ENCODE data around the gene CNOT6. TPM values are rescaled to one million over a fixed set of nuclear protein-coding genes. Genes with fewer than 3 reads are reported as not detected.

Gene CNOT6
- total RNA-seq, 1 experiment from 2014 or later, result 5.7 TPM

DNA sequence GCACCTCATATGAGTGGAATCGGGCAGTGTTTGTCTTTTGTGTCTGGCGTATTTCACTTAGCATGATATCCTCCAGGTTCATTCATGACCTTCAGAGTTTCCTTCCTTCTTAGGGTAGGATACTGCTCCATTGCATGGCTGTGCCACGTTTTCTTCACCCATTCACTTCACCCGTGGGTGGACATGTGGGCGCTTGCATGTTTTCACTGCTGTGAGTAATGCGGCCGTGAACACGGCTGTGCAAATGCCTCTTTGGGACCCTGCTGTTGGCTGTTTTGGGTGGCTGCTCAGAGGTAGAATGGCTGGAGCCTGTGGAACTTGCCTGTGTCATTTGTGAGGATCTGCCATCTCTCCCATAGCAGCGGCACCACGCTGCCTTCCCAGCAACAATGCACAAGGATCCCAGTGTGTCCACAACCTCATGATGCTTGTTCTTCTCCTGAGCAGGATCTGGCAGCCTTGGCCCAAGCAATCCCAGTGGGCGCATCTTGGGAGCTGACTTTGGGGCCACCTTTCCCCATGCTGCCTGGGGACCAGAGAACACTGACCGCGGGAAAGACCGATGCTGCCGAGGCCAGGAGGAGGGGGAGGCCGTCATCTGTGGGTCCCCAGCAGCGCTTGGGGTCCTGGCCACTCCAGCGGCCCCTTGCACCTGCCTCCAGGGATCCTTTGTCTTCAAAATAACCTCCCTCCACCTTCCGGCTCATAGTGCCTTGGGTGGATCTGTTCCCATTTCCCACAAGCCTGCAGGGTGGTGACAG lies 99.4 kb downstream of the CNOT6 start:
- no peak for DNase-seq (ENCODE audit: low read depth)
- in situ Hi-C loops (cut with HindIII; ENCODE audit: low pct_unique_long_range_greater_than_20kb, low sequenced_read_pairs), result no loop called here

DNA sequence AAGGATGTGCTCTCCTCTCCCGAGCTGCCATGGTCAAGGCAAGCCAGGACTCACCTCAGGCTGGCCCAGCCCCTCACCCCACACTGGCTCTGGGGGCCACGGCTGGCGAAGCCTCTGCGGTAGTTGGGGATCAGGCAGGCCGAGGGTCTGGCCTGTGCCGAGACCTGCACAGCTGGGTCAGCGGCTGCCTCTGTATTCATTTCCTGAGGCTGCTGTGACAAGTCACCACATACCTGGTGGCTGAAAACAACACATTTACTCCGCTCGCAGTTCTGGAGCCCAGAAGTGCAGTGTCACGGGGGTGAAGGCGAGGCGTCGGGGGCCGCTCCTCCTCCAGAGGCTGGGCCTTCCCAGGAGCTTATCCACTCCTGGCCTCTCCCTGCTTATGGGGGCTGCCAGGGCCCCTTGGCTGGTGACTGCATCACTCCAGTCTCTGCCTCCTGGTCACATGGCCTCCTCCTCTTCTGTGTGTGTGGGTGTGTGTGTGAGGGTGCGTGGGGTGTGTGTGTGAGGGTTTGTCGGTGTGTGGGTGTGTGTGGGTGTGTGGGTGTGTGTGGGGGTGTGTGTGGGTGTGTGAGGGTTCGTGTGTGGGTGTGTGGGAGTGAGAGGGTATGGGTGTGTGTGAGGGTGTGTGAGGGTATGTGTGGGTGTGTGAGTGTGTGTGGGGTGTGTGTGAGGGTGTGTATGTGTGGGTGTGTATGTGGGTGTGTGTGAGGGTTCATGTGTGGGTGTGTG lies 100.3 kb downstream of the CNOT6 start:
- in situ Hi-C loops (cut with HindIII; ENCODE audit: low pct_unique_long_range_greater_than_20kb, low sequenced_read_pairs), result no loop called here
- no peak for DNase-seq (ENCODE audit: low read depth)

DNA sequence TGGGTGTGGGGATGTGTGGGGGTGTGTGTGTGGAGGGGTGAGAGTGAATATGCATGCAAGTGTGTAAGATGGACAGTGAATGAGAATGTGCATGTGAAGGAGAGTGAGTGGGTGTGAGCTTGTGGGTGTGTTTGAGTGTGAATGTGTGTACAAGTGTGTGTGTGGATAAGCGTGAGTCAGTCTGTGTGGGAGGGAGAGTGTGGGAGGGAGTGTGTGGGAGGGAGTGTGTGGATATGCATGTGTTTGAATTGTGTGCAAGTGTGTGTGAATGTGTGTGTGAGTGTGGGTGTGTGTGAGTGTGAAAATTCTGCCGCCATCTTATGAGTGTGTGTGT lies 100.8 kb downstream of the CNOT6 start:
- in situ Hi-C loops (cut with HindIII; ENCODE audit: low pct_unique_long_range_greater_than_20kb, low sequenced_read_pairs), result no loop called here
- no peak for DNase-seq (ENCODE audit: low read depth)

DNA sequence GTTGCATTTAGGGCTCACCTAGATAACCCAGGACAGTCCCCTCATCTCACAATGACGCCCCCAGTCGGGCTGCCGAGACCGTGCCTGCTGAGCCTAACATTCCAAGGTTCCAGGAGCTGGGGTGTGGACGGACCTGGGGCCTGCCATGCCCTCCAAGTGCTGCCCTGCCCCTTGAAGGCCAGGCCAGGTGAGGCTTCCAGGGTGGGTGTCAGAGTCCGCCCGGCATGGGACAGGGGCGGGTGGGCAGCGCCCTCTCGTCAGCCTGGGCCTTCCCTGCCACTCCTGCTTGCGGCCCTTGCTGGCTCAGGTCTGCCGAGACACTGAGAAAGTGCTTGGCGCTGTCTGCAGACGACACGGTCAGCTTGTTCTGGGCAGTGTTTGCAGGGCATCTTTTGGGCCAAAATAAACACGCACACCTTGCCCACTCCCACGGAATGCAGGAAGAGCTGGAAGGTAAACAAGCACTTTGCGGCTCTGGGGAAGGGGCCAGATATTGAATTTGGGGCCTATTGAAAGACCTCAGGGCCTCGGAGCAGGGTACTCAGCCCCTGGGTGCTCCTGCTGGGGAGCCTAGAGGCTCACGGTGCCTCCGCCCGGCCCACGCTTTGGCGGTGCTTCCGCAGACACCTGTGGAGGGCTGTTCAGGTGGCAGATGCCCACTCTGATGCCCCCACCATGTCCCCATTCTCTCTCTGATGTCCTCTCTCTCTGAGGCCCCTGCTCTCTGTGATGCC lies 101.4 kb downstream of the CNOT6 start:
- no peak for DNase-seq (ENCODE audit: low read depth)
- in situ Hi-C loops (cut with HindIII; ENCODE audit: low pct_unique_long_range_greater_than_20kb, low sequenced_read_pairs), result no loop called here

DNA sequence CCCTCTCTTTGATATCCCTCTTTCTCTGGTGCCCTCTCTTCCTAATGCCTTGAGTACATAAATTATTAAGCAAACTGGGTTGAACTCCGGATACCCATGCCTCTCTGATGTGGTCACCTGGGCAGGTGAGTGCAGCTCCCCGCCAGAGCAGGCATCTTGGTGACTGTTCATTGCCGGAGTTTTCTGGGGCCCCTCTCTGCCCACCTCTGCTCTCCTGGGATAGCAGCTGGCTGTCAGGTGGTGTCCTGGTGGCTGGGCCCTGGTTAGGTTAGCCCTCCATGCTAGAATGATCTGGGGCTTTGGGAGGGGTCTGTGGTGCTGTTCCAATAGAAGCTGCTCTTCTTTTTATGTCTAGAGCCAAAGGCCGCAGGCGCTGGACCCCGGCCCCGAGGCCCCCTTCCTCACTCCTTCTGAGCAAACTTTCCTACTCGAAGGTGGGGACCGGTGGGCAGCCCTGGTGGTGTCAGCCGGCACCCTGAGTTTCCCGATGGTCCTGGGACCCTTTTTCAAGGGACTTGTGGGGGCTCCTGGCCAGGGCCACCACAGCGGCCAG lies 102.0 kb downstream of the CNOT6 start:
- no peak for DNase-seq (ENCODE audit: low read depth)
- in situ Hi-C loops (cut with HindIII; ENCODE audit: low pct_unique_long_range_greater_than_20kb, low sequenced_read_pairs), result no loop called here

DNA sequence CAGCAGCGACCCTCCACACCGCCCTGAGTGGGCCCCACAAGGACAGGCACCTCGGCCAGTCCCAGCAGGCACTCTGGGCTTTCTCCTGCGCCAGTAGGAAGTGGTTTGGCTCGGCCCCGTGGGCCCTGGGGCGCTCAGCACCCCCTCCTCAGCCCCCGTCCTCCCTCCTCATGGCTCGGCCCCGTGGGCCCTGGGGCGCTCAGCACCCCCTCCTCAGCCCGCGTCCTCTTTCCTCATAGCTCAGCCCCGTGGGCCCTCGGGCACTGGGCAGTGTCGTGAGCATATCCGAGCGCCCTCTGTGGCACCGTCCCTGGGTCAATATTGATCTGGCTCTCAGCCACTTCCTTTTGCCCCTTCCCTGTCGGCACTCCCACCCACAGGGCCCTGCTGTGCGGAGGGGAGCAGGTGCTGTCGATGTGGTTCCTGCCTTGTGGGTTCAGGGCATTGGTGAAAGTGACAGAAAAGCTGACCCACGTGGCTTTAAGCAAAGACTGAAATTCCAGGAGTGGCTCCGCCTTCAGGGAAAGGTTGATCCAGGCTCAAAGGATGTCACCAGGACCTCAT lies 102.6 kb downstream of the CNOT6 start:
- DNase-seq (ENCODE audit: low read depth), result no peak
- in situ Hi-C loops (cut with HindIII; ENCODE audit: low pct_unique_long_range_greater_than_20kb, low sequenced_read_pairs), result no loop called here

DNA sequence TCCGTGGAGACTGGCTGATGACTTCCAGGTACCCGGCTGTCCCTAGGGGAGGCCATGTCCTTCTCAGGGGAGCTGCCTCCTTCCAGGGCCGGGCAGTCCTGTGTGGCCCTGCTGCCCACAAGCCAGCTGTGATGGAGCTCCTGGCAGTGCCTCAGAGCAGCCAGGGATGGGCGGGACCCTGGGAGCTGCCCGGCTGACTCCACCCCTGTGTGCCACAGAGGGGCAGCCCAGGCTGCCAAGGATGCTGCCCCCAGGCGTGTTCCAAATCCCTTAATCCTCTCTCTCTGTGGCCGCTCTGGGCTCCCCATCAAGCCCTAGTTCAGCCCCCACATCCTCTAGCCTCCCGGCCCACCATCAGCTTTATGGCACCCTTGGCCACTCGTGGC lies 104.1 kb downstream of the CNOT6 start:
- DNase-seq (ENCODE audit: low read depth), result no peak

DNA sequence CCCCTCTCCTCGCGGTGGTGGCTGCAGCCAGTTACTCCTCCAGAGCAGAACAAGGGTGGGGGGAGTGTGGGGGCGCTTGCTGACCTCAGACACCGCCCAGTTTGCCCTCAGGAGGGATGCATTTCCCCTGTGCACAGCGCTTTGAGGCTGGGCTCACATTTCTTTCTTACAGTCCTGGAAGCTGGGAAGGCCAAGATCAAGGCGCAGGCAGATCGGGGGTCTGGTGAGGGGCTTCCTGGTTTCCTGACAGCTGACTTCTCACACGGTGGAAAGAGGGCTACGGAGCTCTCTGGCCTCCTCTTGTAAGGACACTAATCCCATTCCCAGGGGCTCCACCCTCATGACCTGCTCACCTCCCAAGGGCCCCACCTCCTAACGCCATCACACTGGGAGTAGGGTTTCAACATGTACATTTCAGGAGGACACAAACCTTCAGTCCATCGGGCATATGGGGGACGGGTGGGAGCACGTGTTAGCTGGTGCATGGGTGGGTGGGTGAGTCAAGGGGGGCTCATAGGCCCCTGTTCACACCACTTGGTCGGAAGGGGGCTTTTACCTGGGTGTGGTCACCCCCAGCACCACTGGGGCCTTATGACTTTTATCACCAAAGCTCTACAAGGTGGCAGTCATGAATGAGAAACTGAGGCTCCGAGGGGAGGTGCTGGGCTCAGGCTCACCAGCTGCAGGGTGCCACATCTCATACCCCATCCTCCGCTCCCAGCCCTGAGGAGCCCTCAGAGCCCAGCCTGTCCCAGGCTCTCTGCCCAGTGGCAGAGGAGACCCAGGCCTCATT lies 104.8 kb downstream of the CNOT6 start:
- no peak for DNase-seq (ENCODE audit: low read depth)
- in situ Hi-C loops (cut with HindIII; ENCODE audit: low pct_unique_long_range_greater_than_20kb, low sequenced_read_pairs), result no loop called here

More for the DNA sequence above, 104.1 kb downstream of the CNOT6 start:
- in situ Hi-C loops (cut with HindIII; ENCODE audit: low pct_unique_long_range_greater_than_20kb, low sequenced_read_pairs), result no loop called here

DNA sequence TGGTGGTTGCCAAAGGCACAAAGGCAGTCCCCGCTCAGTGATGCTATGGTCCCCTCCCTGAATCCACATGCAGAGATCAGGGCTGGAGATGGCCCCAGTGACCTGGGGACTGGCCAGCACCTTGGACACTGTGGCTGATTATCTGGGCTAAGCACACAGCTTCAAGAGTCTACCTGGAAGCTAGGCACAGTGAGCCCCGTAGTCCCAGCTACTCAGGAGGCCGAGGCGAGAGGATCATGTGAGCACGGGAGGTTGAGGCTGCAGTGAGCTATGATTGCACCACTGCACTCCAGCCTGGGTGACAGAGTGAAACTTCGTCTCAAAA lies 105.4 kb downstream of the CNOT6 start:
- in situ Hi-C loops (cut with HindIII; ENCODE audit: low pct_unique_long_range_greater_than_20kb, low sequenced_read_pairs), result no loop called here
- DNase-seq (ENCODE audit: low read depth), result no peak

DNA sequence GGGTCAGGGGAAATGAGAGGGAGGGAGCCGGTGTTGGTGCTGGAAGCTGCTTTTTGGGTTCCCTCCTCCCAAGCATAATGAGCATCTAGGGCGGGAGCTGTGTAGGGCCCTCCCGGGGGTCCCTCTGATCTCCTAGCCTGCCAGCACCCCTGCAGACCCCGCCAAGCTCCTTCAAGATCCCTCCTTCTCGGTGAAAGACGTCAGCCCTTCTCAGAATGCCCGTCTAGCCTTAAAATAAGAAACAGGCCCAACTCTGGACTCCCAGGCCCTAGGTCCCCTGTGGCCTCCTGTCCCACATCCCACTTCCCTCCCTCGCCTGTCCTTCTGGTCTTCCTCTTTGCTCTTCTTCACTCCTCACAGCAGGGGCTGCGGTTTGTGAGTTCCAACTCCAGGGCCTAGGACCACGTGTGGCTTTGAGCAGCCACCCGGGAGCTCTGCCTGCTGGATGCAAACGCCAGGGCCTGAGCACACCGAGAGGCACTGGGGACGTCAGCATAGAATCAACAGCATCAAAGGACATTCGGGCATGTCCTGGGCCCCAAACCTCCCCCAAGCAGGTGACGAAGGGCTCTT lies 105.9 kb downstream of the CNOT6 start:
- in situ Hi-C loops (cut with HindIII; ENCODE audit: low pct_unique_long_range_greater_than_20kb, low sequenced_read_pairs), result no loop called here
- DNase-seq (ENCODE audit: low read depth), result no peak

DNA sequence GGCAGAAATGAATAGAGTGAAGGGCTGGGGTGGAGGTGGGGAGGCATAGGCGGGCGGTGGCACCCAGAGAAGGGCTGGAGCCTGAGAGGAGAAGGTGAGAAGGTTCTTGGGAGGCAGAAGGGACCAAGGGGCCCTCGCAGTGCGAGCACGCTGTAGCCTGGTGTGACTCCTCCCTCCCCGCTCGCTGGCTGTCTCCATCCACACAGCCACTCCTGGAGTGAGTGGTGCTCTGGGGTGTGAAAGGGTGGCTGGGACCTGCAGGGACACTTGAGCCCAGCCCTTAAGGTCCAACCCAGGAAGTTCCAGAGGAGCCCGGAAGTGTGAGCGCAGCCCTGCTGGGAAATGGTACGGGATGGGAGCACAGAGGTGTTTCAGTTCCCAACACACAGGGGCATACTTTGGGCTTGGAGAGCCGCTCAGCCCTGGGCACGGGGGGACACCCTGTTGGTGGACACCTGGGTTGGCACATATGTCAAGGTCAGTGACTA lies 106.4 kb downstream of the CNOT6 start:
- in situ Hi-C loops (cut with HindIII; ENCODE audit: low pct_unique_long_range_greater_than_20kb, low sequenced_read_pairs), result no loop called here
- DNase-seq (ENCODE audit: low read depth), result no peak

DNA sequence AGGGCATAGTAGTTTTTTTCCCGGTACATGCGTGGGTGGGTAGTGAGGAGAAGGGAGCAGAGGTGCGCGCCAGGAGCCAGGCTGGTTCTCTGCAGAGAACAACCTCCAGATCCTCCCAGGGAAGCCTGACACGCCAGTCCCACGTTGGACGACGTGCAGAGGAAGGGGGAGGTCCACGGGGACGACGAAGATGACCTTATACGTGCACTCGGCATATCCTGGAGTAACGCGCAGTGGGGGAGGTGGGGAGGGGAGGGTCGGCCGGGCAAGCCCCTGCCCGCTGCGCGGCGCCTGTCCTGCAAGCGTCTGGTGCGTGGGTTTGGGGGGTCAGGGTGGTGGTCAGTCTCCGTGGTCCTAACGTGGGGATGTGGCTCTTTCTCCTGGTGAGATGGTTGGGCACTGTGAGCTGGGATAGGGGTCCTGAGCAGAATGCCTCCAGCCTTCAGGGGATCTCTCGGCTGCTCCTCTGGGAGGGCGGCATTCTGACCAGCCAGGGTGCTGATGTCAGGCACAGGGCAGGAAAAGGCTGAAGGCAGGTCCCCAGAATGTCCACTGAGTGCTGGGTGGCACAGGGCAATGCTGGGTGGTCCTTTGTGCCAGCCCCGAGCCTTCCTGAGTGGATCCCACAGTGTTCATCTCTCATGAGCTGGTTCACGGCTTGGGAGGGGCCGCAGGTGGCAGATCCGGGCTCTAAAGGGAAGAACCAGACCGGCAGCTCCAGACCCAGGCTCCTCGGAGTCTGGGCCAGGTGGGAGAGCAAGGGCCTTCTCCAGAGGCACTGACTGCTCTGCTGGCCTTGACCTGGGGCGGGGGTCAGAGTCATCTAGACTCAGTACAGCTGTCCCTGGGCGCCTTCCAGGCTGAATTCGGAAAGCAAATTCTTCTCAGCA lies 107.7 kb downstream of the CNOT6 start:
- DNase-seq (ENCODE audit: low read depth), result no peak
- in situ Hi-C loops (cut with HindIII; ENCODE audit: low pct_unique_long_range_greater_than_20kb, low sequenced_read_pairs), result no loop called here

DNA sequence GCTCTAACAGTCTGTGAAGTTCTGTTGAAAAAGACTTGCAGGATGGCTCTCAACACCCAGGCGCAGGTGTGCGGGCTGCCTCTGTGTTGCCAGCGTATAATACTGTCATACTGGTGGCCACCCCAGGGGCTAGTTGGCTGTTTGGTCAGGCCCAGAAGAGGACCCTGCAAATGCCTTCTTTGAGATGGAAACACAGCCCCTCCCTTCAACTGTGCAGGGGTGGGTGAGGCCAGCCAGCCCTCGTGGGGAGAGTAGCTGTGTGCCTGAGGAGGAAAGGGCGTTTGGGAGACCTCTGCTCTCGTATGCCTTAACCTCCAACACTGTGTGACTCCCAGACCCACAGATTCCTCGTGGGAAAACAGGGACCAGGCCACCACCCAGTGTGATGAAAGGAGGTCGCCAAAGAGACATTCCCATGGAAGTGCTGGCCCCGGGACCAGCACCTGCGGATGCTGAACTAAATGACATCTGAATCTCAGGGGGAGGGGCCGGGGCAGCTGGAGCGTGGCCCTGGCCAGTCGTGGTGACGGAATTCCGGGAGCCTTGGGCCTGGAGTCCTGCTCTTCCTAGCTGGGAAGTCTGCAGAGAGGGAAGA lies 108.4 kb downstream of the CNOT6 start:
- in situ Hi-C loops (cut with HindIII; ENCODE audit: low pct_unique_long_range_greater_than_20kb, low sequenced_read_pairs), result no loop called here

DNA sequence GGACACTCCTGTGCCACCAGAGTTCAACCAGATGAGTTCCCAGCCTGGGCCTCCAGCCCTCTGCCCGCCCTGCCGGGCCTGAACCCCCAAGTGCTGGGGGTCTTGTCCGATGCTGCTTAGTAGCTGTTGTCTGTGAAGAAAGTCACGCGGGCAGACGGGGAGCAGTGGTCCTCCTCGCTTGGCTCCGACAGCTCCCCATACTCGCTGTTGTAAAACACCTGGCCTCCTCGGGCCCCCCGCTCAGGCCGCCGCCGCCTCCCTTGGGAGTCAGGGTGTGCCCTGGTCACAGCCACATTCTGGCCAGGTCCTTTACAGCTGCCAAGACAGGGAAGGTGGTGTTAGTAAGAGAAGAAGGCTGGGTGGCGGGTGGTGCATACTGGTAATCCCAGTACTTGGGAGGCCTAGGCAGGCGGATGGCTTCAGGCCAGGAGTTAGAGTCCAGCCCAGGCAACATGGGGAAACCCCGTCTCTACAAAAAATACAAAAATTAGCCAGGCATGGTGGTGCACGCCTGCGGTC lies 109.0 kb downstream of the CNOT6 start:
- no peak for DNase-seq (ENCODE audit: low read depth)
- in situ Hi-C loops (cut with HindIII; ENCODE audit: low pct_unique_long_range_greater_than_20kb, low sequenced_read_pairs), result no loop called here

More for the DNA sequence above, 108.4 kb downstream of the CNOT6 start:
- no peak for DNase-seq (ENCODE audit: low read depth)

DNA sequence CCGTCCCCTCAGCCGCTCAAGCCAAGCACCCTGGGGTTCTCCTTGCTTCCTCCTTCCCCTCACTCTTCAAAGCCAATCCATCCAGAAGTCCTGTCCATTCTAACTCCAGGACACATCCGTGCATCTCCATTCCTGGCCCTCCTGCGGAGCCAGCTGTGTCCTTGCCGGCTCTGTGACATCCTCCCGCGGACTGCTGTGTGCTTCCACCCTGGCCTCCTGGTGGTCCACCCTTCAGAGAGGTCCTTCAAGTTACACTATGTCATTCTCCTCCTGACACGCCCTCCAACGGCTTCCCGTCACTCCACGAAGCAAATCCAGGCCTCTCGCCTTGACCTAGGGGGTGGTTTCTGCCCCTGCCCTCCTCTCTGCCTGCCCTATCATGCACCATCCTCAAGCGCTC lies 110.1 kb downstream of the CNOT6 start:
- no peak for DNase-seq (ENCODE audit: low read depth)
- in situ Hi-C loops (cut with HindIII; ENCODE audit: low pct_unique_long_range_greater_than_20kb, low sequenced_read_pairs), result no loop called here

DNA sequence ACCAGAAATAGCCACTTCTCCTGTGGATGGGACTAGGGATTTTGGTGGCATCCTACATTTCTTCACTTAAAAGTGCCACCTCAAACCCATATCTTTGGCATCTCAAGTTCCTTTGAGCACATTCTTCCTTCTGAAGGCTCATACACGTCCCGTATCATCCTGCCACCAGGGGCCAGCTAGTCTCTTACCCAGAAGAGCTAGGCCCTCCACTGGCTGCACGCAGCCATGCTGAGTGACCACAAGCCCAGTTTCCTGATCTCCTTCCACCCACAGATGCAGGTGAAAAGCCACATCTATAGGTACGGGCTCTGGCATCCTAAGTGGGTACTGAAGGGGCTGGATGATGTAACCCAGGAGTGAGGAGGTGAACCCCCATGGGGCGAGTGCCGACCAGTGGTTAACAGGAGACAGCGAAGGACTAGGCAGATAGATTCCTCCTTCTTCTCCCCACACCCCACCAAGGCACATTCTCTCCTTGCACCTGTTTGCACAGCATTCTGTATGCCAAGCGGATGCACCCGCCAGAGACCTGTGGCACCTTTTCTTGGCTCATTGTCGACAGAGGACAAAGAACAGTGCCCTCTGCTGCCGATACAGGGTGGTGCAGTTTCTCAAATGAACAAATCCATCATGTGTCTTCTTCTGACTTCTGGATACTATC lies 111.5 kb downstream of the CNOT6 start:
- DNase-seq (ENCODE audit: low read depth), result no peak
- in situ Hi-C loops (cut with HindIII; ENCODE audit: low pct_unique_long_range_greater_than_20kb, low sequenced_read_pairs), result no loop called here

All from Caki2 (cell line).